Vagina (tissue), 2 donors: ENCODE measurements around the gene CYP1B1.

Source experiments
- CTCF ChIP-seq, 3 experiments: fragments of 450-650 bp in 2 of 3; fragments of 200-600 bp in 1 of 3; sonication (generic) in 1 of 3; IDR thresholded peaks; one replicate each; pipeline ENCODE4 v1.5.1; 2017 to 2019; ENCODE audit warnings: antibody characterized with exemption in 3 of 3, mild to moderate bottlenecking in 2 of 3, moderate library complexity in 2 of 3
- POLR2A ChIP-seq, 2 donors: fragments of 450-650 bp; IDR thresholded peaks; one replicate each; pipeline ENCODE4 v1.6.1; 2017; ENCODE audit warnings: antibody characterized with exemption in 2 of 2, mild to moderate bottlenecking in 2 of 2, moderate library complexity in 2 of 2

GRCh38 chr2:38021589-38021988 is 54.4 kb downstream of the CYP1B1 start:
- TF ChIP-seq CTCF (IDR thresholded peaks at IDR 0.05) (no peak), POLR2A (IDR thresholded peaks at IDR 0.05) (no peak)
